HG02981 (cell line): Measurements from ENCODE around the gene ARPC4.
"Not testable (repeated sequence)": the region's sequence is repeated elsewhere in the genome, so short reads cannot be mapped to it uniquely, and the experiment has no call there.

Experiments used
- ATAC-seq: cut with Tn5 transposase; IDR thresholded peaks from one replicate; pipeline ENCODE4 v1.9.1; 2021; ENCODE audit warnings: mild to moderate bottlenecking, moderate library complexity; ENCODE audit not compliant: unreplicated experiment

The ARPC4 gene

GRCh38 chr3:9818666-9819335, 25.9 kb downstream of the ARPC4 start:
- ATAC-seq = no peak

GRCh38 chr3:9820543-9820942, 27.7 kb downstream of the ARPC4 start:
- ATAC-seq = no peak

- ATAC-seq = no peak
These were observed 28.1 kb downstream of the ARPC4 start for GRCh38 chr3:9820946-9821345.

GRCh38 chr3:9825451-9826040, 32.7 kb downstream of the ARPC4 start:
- ATAC-seq = no peak

GRCh38 chr3:9826815-9827573, 34.1 kb downstream of the ARPC4 start:
- no peak for ATAC-seq

DNA sequence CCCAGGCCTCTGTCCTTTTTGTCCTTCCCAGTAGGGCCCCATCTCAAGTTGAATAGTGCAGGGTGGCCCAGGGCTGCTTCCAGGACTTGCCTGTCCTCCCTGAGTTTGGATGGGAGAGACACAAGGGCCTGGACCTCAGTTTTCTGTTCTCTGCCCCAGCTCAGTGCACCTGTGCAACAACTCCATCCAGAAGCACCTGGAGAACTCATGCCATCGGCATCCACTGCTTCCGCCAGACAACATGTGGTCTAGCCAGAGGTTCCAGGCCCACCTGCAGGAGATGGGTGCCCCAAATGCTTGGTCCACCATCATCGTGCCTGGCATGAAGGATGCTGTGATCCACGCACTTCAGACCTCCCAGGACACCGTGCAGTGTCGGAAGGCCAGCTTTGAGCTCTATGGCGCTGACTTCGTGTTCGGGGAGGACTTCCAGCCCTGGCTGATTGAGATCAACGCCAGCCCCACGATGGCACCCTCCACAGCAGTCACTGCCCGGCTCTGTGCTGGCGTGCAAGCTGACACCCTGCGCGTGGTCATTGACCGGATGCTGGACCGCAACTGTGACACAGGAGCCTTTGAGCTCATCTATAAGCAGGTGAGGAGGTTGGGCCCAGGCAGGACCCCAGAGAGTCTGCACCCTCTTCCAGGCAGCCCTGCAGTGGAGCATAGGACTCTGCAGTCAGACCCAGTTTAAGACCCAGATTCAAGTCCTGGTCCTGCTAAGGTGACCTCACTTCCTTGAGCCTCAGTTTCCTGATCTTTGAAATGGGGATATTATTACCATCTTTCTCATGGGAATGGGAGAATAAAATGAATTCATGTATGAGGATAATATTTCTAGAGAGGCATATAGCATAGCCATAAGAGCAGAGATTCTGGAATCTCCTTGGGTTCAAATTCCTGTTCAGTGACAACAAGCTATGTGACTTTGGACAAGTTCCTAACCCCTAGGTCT, 36.2 kb downstream of the ARPC4 start:
- no peak for ATAC-seq

- ATAC-seq = no peak
These were observed 38.4 kb downstream of the ARPC4 start for GRCh38 chr3:9831253-9831652.

GRCh38 chr3:9833078-9833477, 40.2 kb downstream of the ARPC4 start:
- ATAC-seq = no peak

- ATAC-seq = no peak
These were observed 41.9 kb downstream of the ARPC4 start for GRCh38 chr3:9834520-9835380.

GRCh38 chr3:9837701-9838582, 45.1 kb downstream of the ARPC4 start:
- ATAC-seq = no peak

DNA sequence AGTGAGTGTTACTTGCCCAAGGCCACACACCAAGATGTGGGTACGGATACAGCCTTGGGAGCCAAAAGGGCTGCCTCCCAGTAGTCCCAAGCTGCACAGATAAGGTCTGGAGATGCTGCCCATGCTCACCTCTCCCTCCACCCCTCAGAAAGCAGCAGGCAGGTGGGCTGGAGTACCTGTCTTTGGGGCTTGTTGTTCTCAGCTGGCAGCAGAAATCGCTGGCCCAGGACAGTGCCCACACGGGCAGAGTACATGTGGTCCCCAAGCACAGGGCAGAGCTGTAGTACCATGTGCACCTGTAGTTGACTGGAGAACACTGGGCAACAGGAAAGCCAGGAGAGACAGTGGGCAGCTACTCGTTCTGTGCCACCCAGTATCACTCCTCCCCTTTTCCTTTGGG, 46.0 kb downstream of the ARPC4 start:
- ATAC-seq = no peak

GRCh38 chr3:9841015-9841414, 48.1 kb downstream of the ARPC4 start:
- no peak for ATAC-seq

- peak; percentile 97 for ATAC-seq
These were observed 51.0 kb downstream of the ARPC4 start, which contains the start of gene RPUSD3 for GRCh38 chr3:9843715-9844438. Gene RPUSD3, minus strand, starts transcription at chr3:9844008. Its CDS starts 18 bp downstream, at chr3:9843990.

DNA sequence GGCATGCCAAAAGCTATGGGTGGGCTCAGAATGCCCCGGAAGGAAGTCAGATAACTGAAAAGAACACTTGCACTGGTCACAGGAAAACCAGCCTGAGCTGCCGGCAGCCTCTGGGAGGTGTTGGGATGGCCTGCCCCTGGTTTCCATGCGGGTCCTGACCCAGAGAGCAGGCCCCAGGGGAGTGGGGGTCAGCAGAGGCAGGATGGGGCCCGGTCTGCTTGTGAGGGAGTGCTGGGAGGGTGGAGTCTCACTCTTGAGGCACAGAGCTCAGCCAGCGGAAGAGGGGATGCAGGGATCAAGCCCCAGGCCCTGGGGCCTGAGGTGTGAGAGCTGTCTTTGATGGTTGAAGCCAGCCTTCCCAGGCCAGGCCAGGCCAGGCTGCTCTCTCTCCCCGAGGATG, 53.3 kb downstream of the ARPC4 start:
- ATAC-seq = no peak

DNA sequence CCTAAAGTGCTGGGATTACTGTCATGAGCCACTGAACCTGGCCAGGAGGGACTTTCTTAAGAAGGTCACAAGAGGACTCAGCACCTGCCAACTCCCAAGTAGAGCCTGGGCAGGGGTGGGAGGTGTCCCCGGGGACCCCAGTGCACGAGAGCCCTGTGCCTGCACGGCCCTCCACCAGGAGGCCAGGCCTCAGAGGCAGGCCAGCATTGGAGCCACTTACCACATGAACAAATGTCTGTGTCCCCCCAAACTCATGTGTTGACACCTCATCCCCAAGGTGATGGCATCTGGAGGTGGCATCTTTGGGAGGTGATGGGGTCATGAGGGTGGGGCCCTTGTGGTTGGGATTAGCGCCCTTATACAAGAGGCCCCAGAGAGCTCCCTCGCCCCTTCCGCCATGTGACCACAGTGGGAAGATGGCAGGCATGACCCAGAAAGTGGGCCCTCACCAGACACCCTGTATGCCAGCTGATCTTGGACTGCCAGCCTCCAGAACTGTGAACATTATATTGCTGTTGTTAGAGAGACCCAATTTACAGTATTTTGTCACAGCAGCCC, 54.1 kb downstream of the ARPC4 start:
- no peak for ATAC-seq

GRCh38 chr3:9847870-9848269, 55.0 kb downstream of the ARPC4 start:
- ATAC-seq = not testable (repeated sequence)

- not testable (repeated sequence) for ATAC-seq
These were observed 56.0 kb downstream of the ARPC4 start for GRCh38 chr3:9848860-9849259.

DNA sequence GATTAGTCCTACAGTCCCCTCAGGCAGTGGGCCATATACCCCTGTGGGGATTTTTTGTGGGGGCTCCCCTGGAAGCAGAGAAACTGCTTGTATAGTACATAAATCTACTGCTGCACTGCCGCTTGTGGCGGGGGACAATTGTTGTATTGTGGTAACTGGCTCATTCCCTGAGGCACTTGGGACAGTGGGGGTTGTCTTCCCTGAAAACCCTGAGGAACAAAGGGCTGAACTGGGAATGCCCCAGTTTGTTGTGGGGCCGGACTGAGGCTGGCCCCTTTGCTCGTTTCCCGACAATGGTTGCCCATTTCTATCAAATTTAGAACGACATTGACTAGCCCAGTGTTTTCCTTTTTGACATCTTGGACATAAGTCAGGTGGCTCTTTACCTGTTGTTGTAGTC, 58.5 kb downstream of the ARPC4 start:
- not testable (repeated sequence) for ATAC-seq
